Stimulated activated CD8-positive, alpha-beta memory T cell treated with anti-CD3 and anti-CD28 coated beads, Interleukin-15, amount 100 ng/mL, for 24 hours (primary cell): ENCODE measurements around the gene TNFRSF4.
"Not testable (repeated sequence)": the region's sequence is repeated elsewhere in the genome, so short reads cannot be mapped to it uniquely, and the experiment has no call there.

ENCODE experiments used
- DNase-seq: peaks from one replicate; pipeline ENCODE4 v3.0.0-alpha.2; 2020; ENCODE audit warnings: low read depth

Gene TNFRSF4

GRCh38 chr1:1182491-1183220 is 31.3 kb downstream of the TNFRSF4 start:
- DNase-seq: no peak

DNA sequence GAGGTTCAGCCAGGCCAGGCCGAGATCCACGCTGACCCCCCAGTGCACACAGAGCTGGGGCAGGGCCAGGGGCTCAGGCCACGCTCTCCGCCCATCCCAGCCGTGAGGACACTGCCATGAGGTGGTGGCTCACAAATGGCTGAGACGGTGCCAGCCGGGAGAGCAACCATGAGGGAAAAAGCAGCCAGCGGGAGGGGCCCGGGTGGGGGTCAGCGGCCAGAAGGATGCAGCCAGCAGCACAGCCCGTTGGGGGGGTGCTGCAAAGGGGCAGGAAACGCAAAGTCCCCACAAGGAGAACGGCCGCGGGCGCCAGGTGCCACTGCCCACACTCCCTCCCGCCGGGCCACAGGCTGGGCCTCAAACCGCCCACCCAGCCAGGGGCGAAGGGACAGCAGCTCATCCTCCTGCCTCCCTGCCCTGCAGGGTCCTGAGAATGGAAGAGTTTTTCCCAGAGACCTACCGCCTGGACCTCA is 32.0 kb downstream of the TNFRSF4 start:
- DNase-seq: no peak

DNA sequence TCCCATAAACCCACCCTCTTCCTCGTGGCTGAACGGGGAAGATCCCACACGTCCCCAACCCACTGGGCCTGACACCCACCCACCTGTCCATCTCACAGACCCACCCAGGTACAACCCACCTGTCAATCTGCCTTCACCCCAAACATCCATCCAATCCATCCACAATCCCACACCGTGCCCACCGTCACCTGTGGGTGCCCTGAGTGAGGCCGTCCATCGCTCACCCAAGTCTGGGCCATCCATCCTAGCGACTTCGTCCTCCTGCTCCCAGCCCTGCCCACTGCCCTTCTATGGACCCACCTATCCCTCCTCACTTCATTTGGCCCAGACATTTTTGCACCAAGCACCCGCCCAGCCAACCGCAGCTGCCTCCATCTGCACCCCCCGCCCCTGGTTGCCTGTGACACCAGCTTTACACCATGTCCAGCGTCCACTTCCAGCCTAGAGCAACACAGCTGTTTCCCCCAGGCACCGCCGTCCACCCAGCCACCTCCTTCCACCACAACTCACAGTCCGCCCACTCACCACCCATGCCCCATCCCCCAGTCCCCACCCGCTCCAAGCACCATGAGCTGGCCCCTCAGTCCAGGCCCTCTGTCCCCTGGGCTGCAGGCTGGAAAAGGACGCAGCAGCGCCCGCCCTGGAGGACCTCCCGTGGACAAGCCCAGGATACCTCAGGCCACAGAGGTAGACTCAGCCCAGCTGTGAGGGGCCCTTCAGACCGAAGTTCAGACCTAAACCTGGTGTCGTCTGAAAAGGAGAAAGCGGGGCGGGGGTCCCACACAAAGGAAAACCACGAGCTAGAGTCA is 32.6 kb downstream of the TNFRSF4 start:
- no peak for DNase-seq

GRCh38 chr1:1179983-1180861 is 33.7 kb downstream of the TNFRSF4 start:
- DNase-seq: no peak

- no peak for DNase-seq
Observed at GRCh38 chr1:1179346-1179982, 34.5 kb downstream of the TNFRSF4 start.

GRCh38 chr1:1178794-1179331 is 35.1 kb downstream of the TNFRSF4 start:
- DNase-seq: no peak

GRCh38 chr1:1177452-1178206 is 36.3 kb downstream of the TNFRSF4 start:
- DNase-seq: no peak

- DNase-seq: no peak
Observed at GRCh38 chr1:1176931-1177330, 37.0 kb downstream of the TNFRSF4 start.

DNA sequence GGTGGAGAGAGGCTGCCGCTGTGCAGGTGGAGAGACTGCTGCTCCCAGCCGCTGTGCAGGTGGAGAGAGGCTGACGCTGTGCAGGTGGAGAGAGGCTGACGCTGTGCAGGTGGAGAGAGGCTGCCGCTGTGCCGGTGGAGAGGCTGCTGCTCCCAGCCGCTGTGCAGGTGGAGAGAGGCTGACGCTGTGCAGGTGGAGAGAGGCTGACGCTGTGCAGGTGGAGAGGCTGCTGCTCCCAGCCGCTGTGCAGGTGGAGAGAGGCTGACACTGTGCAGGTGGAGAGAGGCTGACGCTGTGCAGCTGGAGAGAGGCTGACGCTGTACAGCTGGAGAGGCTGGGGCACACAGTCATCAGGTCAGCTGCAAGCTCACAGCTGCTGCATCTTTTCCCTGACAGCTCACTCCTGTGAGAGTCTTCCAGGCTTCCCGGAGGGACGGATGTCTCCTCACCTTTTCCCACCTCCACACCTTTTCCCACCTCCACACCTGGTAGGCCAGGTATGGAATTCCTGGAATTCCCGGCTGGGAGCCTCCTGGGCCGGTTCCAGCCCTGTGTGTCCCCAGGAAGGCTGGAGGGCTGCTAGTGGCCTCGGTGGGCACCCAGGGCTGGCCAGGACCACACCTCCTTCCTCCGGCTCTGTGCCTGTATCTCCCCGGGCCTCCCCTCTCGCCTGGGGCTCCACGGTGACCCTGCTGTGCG is 37.7 kb downstream of the TNFRSF4 start:
- DNase-seq: not testable (repeated sequence)

DNA sequence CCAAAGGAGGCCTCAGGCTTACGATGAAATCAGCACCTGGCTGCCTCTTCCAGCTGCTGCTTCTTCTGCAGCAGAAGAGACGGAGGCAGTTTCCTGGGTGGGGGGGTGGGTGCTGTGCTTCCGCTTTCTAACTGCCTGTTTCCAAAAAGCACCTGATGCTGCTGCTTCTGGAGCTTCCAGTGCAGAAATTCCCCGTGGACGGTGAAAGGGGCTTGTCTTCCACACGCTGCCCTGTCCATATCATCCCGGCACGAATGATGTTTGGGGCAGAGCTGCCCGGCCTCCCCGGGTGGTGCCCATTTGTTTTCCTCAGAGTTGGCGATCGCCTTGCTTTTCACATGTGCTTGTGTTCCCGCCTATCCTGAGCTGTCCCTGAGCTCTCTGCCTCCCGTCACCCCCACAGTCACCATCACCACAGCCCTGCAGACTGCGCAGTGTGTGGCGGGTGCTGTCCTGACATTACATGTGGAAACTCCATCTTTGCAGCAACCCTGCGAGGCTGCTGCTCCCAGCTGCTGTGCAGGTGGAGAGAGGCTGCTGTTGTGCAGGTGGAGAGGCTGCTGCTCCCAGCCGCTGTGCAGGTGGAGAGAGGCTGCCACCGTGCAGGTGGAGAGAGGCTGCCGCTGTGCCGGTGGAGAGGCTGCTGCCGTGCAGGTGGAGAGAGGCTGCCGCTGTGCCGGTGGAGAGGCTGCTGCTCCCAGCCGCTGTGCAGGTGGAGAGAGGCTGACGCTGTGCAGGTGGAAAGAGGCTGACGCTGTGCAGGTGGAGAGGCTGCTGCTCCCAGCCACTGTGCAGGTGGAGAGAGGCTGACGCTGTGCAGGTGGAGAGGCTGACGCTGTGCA is 38.5 kb downstream of the TNFRSF4 start:
- DNase-seq: no peak

DNA sequence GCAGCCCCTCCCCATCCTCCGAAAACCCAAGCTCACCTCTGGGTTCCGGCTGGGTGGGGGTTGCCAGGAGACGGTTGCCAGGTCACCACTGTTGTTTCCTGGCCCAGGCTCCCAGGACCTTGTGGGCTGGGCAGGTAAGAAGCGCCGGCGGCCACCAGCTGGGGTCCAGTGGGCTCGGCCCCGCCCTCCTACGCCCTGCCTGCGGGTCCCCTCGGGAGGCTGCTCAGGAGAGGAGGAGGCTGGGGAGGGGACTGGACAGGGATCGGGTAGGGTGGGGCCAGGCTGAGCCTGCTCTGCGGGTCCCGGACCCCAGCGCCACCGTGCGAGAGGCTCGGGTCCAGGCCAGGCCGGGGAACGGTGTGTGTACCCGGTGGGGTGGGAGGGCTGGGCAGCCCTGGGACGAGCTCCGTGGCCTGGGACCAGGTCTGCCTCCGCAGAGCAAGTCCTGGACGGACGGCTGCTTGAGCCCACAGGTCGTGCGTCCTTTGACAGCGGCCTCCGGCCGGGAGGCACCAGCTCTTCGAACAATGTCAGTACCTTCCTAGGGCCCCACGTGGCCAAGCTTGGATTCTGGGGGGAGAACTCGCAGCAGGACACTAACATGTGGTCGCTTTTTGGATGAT is 40.0 kb downstream of the TNFRSF4 start, which contains the start of gene TTLL10:
Gene TTLL10 (plus strand): TSS at position 88 of the 623 bp plus-strand sequence. CDS start 5,336 bp downstream, outside the sequence.
- DNase-seq: no peak

DNA sequence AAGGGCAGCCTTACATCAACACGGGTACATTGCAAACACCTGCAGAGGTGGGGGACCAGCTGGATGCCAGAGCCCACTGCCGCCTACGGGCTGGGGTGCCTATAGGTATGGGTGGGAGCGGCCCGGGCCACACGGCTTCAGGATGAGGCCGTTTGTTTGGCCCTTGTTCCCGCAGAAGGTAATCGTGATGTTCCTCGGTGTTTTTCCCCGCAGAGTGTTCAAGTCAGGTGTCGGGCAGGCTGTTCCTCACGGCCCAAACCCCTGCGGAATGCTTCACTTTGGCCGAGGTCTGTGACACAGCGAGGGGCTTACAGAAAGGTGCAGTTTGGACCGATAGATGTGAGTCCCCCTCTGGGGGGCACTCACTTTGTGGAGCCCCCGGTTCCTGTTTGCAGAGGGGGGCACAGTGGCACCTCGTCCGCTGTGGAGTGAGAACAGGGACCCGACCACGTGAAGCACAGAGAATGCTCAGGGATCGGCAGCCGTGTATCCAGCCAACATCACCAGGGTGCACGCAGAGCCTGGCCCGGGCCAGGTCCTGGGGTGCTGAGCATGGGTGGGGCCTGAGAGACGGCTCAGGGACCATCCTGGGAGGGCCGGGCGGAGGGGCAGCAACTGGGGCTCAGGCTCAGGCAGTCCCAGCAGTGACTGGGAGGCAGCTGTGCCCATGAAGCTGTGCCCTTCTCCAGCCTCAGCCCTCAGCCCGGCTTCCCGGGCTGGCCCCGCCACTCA is 40.7 kb downstream of the TNFRSF4 start:
- DNase-seq: no peak

DNA sequence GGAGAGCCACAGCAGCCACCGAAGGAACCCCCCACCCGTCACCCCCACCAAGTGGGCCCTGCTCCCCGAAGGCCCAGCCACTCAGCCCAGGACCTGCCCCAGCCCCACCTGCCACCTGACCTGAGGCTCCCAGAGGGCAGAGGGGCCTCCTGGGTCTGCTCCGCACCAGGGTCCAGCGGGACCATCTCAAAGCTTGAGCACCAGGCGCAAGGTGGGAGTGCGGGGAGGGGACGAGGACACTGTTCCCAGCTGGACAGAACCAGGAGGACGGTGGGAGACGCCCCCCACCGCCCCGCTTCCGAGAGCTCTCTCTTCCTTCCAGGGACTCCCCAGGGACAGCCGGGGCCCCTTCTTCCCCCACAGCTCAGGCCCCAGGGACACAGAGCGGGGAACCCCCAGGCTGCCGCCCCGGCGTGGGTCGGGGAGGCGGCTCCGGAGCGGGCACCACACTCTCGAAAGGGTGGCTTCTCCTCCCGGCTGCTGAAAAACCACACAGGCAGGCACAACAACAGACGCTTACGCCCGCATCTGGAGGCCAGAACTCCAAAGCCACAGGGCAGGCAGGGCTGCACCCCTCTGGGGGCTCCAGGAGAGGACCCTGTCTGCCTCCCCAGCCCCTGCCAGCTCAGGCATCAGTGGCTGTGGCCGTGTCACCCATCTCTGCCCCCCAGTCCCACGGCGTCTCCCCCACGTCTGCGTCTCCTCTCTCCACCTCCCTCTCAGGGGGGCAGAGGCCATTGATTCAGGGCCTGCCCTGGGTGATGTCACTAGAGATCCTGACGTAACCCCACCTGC is 42.2 kb downstream of the TNFRSF4 start:
- DNase-seq: no peak

DNA sequence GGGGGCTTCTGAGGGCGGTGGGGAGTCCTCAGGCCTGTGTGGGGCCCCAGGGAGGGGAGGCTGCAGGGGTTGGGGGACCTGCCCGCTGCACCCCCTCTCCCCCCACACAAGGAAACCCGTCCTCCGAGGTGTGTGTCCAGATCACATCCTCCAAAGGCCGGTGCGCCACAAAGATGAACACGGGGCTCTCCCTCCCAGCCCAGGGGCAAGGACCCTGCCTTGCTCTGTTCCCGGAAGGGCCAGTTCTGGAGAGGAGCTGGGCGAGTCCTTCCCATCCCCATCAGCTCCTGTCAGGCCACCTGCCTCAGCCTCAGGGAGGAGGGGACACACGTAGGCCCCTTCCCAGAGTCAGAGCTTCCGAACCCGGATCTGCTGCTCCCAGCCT is 42.8 kb downstream of the TNFRSF4 start:
- DNase-seq: no peak

DNA sequence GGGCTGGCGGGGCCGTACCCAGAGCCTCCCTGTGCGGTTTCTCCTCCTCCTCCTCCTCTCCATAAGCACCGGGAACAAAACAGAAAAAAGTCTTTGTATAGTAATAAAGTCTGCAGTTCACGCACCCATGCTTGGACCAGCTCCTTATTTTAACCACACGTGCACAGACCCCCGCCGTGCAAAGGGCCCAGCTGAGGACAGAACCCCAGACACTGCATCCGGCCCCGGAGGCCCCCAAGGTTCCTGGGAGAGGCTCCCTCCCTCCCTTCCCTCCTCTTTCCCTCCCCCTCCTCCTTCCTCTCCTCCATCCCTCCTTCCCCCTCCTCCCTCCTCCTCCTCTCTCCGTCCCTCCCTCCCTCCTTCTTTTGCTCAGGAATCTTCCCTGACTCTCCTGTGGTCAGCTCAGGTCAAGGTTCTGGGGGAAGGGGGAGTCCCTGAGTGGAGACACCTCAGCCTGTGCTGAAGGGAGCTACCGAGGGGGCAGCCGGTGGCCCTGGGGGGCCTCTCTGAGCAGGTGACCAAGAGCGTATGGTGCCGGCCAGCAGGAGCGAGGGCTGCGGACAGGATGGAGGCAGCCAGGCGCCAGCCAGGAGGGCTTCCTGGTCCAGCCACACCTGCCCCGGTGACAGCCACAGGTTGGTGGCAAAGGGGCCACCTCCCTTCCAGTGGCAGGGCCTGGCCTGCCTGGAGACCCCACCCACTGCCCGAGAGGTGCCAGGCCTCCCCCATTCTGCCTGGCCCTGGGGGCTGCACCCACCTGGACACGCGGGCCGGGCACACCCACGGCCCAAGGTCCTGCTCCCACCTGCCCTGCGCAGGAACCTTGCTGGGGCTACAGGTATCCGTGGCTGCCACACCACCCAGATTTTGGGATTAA is 43.5 kb downstream of the TNFRSF4 start:
- no peak for DNase-seq
